WTC11 (cell line): ENCODE results near the gene COL27A1.

ENCODE experiments used
- CBFB ChIP-seq: sonication (generic); formaldehyde crosslinking; IDR thresholded peaks from 2 replicates; pipeline ENCODE4 v1.8.1; 2022; ENCODE audit warnings: mild to moderate bottlenecking, low read depth, missing genetic modification reagents
- CTCF ChIP-seq: fragments of 200-600 bp; IDR thresholded peaks from 2 replicates; pipeline ENCODE4 v1.8.0; 2022; ENCODE audit warnings: antibody characterized with exemption
- E2F4 ChIP-seq: sonication (generic); formaldehyde crosslinking; IDR thresholded peaks from 2 replicates; pipeline ENCODE4 v1.8.1; 2022; ENCODE audit warnings: low read depth, mild to moderate bottlenecking, moderate library complexity, missing genetic modification reagents, borderline replicate concordance
- ERG ChIP-seq: fragments of 250-450 bp; sonication (Bioruptor Pico); IDR thresholded peaks from 2 replicates; pipeline ENCODE4 v1.8.0; 2021; ENCODE audit warnings: mild to moderate bottlenecking
- MAX ChIP-seq: sonication (generic); formaldehyde crosslinking; IDR thresholded peaks from 2 replicates; pipeline ENCODE4 v1.8.0; 2022; ENCODE audit warnings: mild to moderate bottlenecking, missing genetic modification reagents
- MXD4 ChIP-seq: fragments of 250-450 bp; sonication (Bioruptor Pico); IDR thresholded peaks from 2 replicates; pipeline ENCODE4 v1.8.0; 2021; ENCODE audit warnings: mild to moderate bottlenecking, moderate library complexity, borderline replicate concordance
- SMAD4 ChIP-seq: sonication (generic); formaldehyde crosslinking; IDR thresholded peaks from 2 replicates; pipeline ENCODE4 v1.8.0; 2022; ENCODE audit warnings: mild to moderate bottlenecking, missing genetic modification reagents
- TEAD1 ChIP-seq: sonication (generic); formaldehyde crosslinking; IDR thresholded peaks from 2 replicates; pipeline ENCODE4 v1.8.0; 2022; ENCODE audit warnings: mild to moderate bottlenecking, missing genetic modification reagents
- ZBTB43 ChIP-seq: sonication (generic); formaldehyde crosslinking; IDR thresholded peaks from 2 replicates; pipeline ENCODE4 v1.8.1; 2023; ENCODE audit warnings: mild to moderate bottlenecking, missing genetic modification reagents
- ZNF138 ChIP-seq: sonication (generic); formaldehyde crosslinking; conservative IDR thresholded peaks from 2 replicates; pipeline ENCODE4 v1.8.1; 2022; ENCODE audit warnings: mild to moderate bottlenecking, moderate library complexity, missing genetic modification reagents

- TF ChIP-seq E2F4 (no peak), MAX (no peak), CBFB (CRISPR knock-in tag) (no peak), CTCF (no peak), TEAD1 (CRISPR knock-in tag) (no peak), SMAD4 (no peak), ZNF138 (no peak), ZBTB43 (CRISPR knock-in tag) (no peak), ERG (CRISPR knock-in tag) (no peak), MXD4 (CRISPR knock-in tag) (no peak)
Measured at GRCh38 chr9:114344692-114345091, 189.4 kb downstream of the COL27A1 start.
